ENCODE data around the gene MYL5. TPM values are rescaled to one million over a fixed set of nuclear protein-coding genes. Genes with fewer than 3 reads are reported as not detected.

The MYL5 gene
- total and polyA plus RNA-seq, 4 donors: 2.4 to 5.0 (median 4.7) TPM

- TF ChIP-seq FOXA2 (IDR thresholded peaks at IDR 0.05) (no peak), TAF1 (conservative IDR thresholded peaks at IDR 0.05) (no peak)
Observed at GRCh38 chr4:628821-629635, 45.3 kb upstream of the MYL5 start (continued).

DNA sequence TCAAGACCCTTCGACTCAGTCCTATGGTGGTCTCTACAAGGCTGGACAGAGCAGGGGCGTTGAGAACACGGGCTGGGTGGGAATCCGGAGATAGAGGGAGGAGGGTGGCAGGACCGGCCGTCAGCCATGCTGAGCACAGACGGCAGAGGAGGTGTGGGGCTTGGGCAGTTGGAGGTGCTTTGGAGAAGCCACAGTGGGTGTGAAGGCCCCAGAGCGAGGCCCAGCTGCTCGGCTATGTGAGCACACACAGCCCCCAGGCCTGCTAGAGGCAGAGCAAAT lies 44.8 kb upstream of the MYL5 start:
- H3K27ac ChIP-seq (ENCODE audit: low read depth in 1 of 2, low read length in 2 of 2): no peak overlapping the region
- H3K4me1 ChIP-seq (ENCODE audit: control insufficient read depth in 4 of 4, insufficient read depth in 4 of 4, low read length in 3 of 4): no peaks in the 10 kb centered on the region
- DNase-seq (ENCODE audit: low spot score): no peak
- no peak overlapping the region for H3K9ac ChIP-seq (ENCODE audit: low read depth in 1 of 2, low read length in 2 of 2)
- 85% methylated on average over 9 of the region's 9 CpGs for WGBS
- no peak for TF ChIP-seq EGR1 (IDR thresholded peaks at IDR 0.05; ENCODE audit: low read depth in 2 of 2)
- TF ChIP-seq, protein P1, sequence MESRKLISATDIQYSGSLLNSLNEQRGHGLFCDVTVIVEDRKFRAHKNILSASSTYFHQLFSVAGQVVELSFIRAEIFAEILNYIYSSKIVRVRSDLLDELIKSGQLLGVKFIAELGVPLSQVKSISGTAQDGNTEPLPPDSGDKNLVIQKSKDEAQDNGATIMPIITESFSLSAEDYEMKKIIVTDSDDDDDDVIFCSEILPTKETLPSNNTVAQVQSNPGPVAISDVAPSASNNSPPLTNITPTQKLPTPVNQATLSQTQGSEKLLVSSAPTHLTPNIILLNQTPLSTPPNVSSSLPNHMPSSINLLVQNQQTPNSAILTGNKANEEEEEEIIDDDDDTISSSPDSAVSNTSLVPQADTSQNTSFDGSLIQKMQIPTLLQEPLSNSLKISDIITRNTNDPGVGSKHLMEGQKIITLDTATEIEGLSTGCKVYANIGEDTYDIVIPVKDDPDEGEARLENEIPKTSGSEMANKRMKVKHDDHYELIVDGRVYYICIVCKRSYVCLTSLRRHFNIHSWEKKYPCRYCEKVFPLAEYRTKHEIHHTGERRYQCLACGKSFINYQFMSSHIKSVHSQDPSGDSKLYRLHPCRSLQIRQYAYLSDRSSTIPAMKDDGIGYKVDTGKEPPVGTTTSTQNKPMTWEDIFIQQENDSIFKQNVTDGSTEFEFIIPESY (IDR thresholded peaks at IDR 0.05): no peak
- no peak for TF ChIP-seq HNF4G (IDR thresholded peaks at IDR 0.05)
- no peaks in the 10 kb centered on the region for H3K27me3 ChIP-seq (ENCODE audit: control insufficient read depth in 4 of 4, insufficient read depth in 4 of 4, low read length in 3 of 4)
- no peak overlapping the region for H3K4me3 ChIP-seq (ENCODE audit: low read depth in 1 of 3, low read length in 3 of 3)
- H3K9me3 ChIP-seq (ENCODE audit: control insufficient read depth in 4 of 4, low read length in 3 of 4): peaks cover 0 to 4% (median 0%) of the 10 kb centered on the region in 4 donors
- no peaks in the 10 kb centered on the region for H3K36me3 ChIP-seq (ENCODE audit: control insufficient read depth in 4 of 4, insufficient read depth in 3 of 4, low read depth in 1 of 4, low read length in 3 of 4)

- H3K9me3 ChIP-seq (ENCODE audit: control insufficient read depth in 4 of 4, low read length in 3 of 4): peaks cover 0 to 4% (median 0%) of the 10 kb centered on the region in 4 donors
- H3K27ac ChIP-seq (ENCODE audit: low read depth in 1 of 2, low read length in 2 of 2): no peak overlapping the region
- no peak for TF ChIP-seq EGR1 (IDR thresholded peaks at IDR 0.05; ENCODE audit: low read depth in 2 of 2)
- TF ChIP-seq, protein P2, sequence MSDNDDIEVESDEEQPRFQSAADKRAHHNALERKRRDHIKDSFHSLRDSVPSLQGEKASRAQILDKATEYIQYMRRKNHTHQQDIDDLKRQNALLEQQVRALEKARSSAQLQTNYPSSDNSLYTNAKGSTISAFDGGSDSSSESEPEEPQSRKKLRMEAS (IDR thresholded peaks at IDR 0.05): no peak
- TF ChIP-seq, protein P1 (IDR thresholded peaks at IDR 0.05): no peak
- TF ChIP-seq HNF4G (IDR thresholded peaks at IDR 0.05): no peak
- TF ChIP-seq TAF1 (conservative IDR thresholded peaks at IDR 0.05): no peak
- TF ChIP-seq NR2F2 (IDR thresholded peaks at IDR 0.05): no peak
- no peak for TF ChIP-seq RAD21 (IDR thresholded peaks at IDR 0.05)
- TF ChIP-seq REST (IDR thresholded peaks at IDR 0.05): no peak
- no peak for TF ChIP-seq HNF4A (conservative IDR thresholded peaks at IDR 0.05)
- no peak for TF ChIP-seq SP1 (IDR thresholded peaks at IDR 0.05)
- no peak for TF ChIP-seq FOXA1 (IDR thresholded peaks at IDR 0.05)
- TF ChIP-seq, protein P3, sequence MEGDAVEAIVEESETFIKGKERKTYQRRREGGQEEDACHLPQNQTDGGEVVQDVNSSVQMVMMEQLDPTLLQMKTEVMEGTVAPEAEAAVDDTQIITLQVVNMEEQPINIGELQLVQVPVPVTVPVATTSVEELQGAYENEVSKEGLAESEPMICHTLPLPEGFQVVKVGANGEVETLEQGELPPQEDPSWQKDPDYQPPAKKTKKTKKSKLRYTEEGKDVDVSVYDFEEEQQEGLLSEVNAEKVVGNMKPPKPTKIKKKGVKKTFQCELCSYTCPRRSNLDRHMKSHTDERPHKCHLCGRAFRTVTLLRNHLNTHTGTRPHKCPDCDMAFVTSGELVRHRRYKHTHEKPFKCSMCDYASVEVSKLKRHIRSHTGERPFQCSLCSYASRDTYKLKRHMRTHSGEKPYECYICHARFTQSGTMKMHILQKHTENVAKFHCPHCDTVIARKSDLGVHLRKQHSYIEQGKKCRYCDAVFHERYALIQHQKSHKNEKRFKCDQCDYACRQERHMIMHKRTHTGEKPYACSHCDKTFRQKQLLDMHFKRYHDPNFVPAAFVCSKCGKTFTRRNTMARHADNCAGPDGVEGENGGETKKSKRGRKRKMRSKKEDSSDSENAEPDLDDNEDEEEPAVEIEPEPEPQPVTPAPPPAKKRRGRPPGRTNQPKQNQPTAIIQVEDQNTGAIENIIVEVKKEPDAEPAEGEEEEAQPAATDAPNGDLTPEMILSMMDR (IDR thresholded peaks at IDR 0.05; ENCODE audit: low read depth, low read length, missing input control): no peak
- TF ChIP-seq GABPA (IDR thresholded peaks at IDR 0.05 in 1 of 2, conservative IDR thresholded peaks at IDR 0.05 in 1 of 2): no peak
- H3K4me3 ChIP-seq (ENCODE audit: low read depth in 1 of 3, low read length in 3 of 3): no peak overlapping the region
- no peaks in the 10 kb centered on the region for H3K4me1 ChIP-seq (ENCODE audit: control insufficient read depth in 4 of 4, insufficient read depth in 4 of 4, low read length in 3 of 4)
- no peak for DNase-seq (ENCODE audit: low spot score)
- no peak overlapping the region for H3K9ac ChIP-seq (ENCODE audit: low read depth in 1 of 2, low read length in 2 of 2)
- no peaks in the 10 kb centered on the region for H3K36me3 ChIP-seq (ENCODE audit: control insufficient read depth in 4 of 4, insufficient read depth in 3 of 4, low read depth in 1 of 4, low read length in 3 of 4)
- 51% methylated on average over 20 of the region's 20 CpGs for WGBS
- H3K27me3 ChIP-seq (ENCODE audit: control insufficient read depth in 4 of 4, insufficient read depth in 4 of 4, low read length in 3 of 4): no peaks in the 10 kb centered on the region
Observed at GRCh38 chr4:629915-630641, 44.3 kb upstream of the MYL5 start.

Measured in liver (tissue), 9 donors.